HEK293T (cell line): ENCODE data around the gene SLC10A2.

ENCODE experiments used
- CTCF ChIA-PET: fragments of 350-600 bp; formaldehyde crosslinking; extraction: SDS; loops from one replicate; lab custom pipeline; 2021; ENCODE audit warnings: antibody characterized with exemption, inconsistent platforms; lab: Yijun Ruan, JAX
- POLR2A ChIA-PET: fragments of 350-600 bp; formaldehyde crosslinking; extraction: SDS; loops from one replicate; lab custom pipeline; 2020; ENCODE audit warnings: antibody characterized with exemption, inconsistent platforms; lab: Yijun Ruan, JAX
- DNase-seq: peaks from one replicate; pipeline ENCODE4 v3.0.0; 2012; ENCODE audit warnings: mixed read lengths; ENCODE audit errors: extremely low spot score
- ARNT ChIP-seq: fragments of 450-650 bp; IDR thresholded peaks from 2 replicates; pipeline ENCODE4 v1.6.1; 2017; ENCODE audit warnings: mild to moderate bottlenecking
- BHLHE40 ChIP-seq: fragments of 450-650 bp; IDR thresholded peaks from 2 replicates; pipeline ENCODE4 v1.6.1; 2016; ENCODE audit warnings: mild to moderate bottlenecking, moderate library complexity, borderline replicate concordance
- CTBP1 ChIP-seq: fragments of 450-650 bp; IDR thresholded peaks from 2 replicates; pipeline ENCODE4 v1.6.1; 2016; ENCODE audit warnings: borderline replicate concordance
- ELF4 ChIP-seq: fragments of 450-650 bp; IDR thresholded peaks from 2 replicates; pipeline ENCODE4 v1.6.1; 2017; ENCODE audit warnings: antibody characterized with exemption
- FOXA1 ChIP-seq: fragments of 450-650 bp; IDR thresholded peaks from 2 replicates; pipeline ENCODE4 v1.6.1; 2016; ENCODE audit warnings: mild to moderate bottlenecking
- FOXK2 ChIP-seq: fragments of 450-650 bp; IDR thresholded peaks from 2 replicates; pipeline ENCODE4 v1.6.1; 2016; ENCODE audit warnings: mild to moderate bottlenecking
- FOXM1 ChIP-seq: fragments of 450-650 bp; IDR thresholded peaks from 2 replicates; pipeline ENCODE4 v1.6.1; 2017; ENCODE audit warnings: mild to moderate bottlenecking, borderline replicate concordance
- HDGF ChIP-seq: fragments of 450-650 bp; IDR thresholded peaks from 2 replicates; pipeline ENCODE4 v1.6.1; 2017; ENCODE audit warnings: antibody characterized with exemption, borderline replicate concordance
- L3MBTL2 ChIP-seq: fragments of 450-650 bp; conservative IDR thresholded peaks from 2 replicates; pipeline ENCODE4 v1.6.1; 2016; ENCODE audit warnings: mild to moderate bottlenecking
- LEF1 ChIP-seq: fragments of 450-650 bp; IDR thresholded peaks from 2 replicates; pipeline ENCODE4 v1.6.1; 2017; ENCODE audit warnings: mild to moderate bottlenecking, borderline replicate concordance
- NFRKB ChIP-seq: fragments of 450-650 bp; IDR thresholded peaks from 2 replicates; pipeline ENCODE4 v1.6.1; 2016; ENCODE audit warnings: mild to moderate bottlenecking, moderate library complexity
- PKNOX1 ChIP-seq: fragments of 450-650 bp; IDR thresholded peaks from 2 replicates; pipeline ENCODE4 v1.6.1; 2016
- SP1 ChIP-seq: fragments of 450-650 bp; IDR thresholded peaks from 2 replicates; pipeline ENCODE4 v1.6.1; 2017
- SUZ12 ChIP-seq: fragments of 450-650 bp; IDR thresholded peaks from 2 replicates; pipeline ENCODE4 v1.6.1; 2016; ENCODE audit warnings: mild to moderate bottlenecking
- TARDBP ChIP-seq: fragments of 450-650 bp; IDR thresholded peaks from 2 replicates; pipeline ENCODE4 v1.6.1; 2016
- ZNF384 ChIP-seq: fragments of 450-650 bp; IDR thresholded peaks from 2 replicates; pipeline ENCODE4 v1.6.1; 2016

SLC10A2 gene

GRCh38 chr13:103003631-103004030 lies 62.6 kb downstream of the SLC10A2 start:
- ChIA-PET POLR2A (no interaction called here), CTCF (no interaction called here)
- TF ChIP-seq FOXA1 (no peak), HDGF (no peak), NFRKB (no peak), PKNOX1 (no peak), CTBP1 (no peak), FOXK2 (no peak), SP1 (no peak), SUZ12 (no peak), LEF1 (no peak), TARDBP (no peak), ELF4 (no peak), L3MBTL2 (no peak)
- no peak for DNase-seq

GRCh38 chr13:103002279-103002678 lies 63.9 kb downstream of the SLC10A2 start:
- TF ChIP-seq ZNF384, result no peak
- no peak for TF ChIP-seq SUZ12
- no peak for TF ChIP-seq LEF1
- no peak for TF ChIP-seq ELF4
- TF ChIP-seq L3MBTL2, result no peak
- TF ChIP-seq SP1, result no peak
- TF ChIP-seq FOXA1, result no peak
- TF ChIP-seq TARDBP, result no peak
- TF ChIP-seq PKNOX1, result no peak
- TF ChIP-seq ARNT, result no peak
- TF ChIP-seq NFRKB, result no peak
- no peak for TF ChIP-seq HDGF
- no peak for TF ChIP-seq BHLHE40
- TF ChIP-seq FOXK2, result no peak
- TF ChIP-seq CTBP1, result no peak
- no peak for TF ChIP-seq FOXM1
- CTCF ChIA-PET, result no interaction called here
- DNase-seq, result no peak
- POLR2A ChIA-PET, result no interaction called here

GRCh38 chr13:103000157-103000556 lies 66.1 kb downstream of the SLC10A2 start:
- ChIA-PET POLR2A (no interaction called here), CTCF (no interaction called here)
- TF ChIP-seq BHLHE40, result no peak
- TF ChIP-seq FOXM1, result no peak
- no peak for TF ChIP-seq FOXK2
- TF ChIP-seq L3MBTL2, result no peak
- no peak for TF ChIP-seq TARDBP
- TF ChIP-seq FOXA1, result no peak
- no peak for TF ChIP-seq ELF4
- TF ChIP-seq PKNOX1, result no peak
- TF ChIP-seq ARNT, result no peak
- no peak for TF ChIP-seq SP1
- no peak for TF ChIP-seq CTBP1
- no peak for TF ChIP-seq ZNF384
- TF ChIP-seq LEF1, result no peak
- TF ChIP-seq NFRKB, result no peak
- no peak for TF ChIP-seq SUZ12
- no peak for TF ChIP-seq HDGF
- no peak for DNase-seq

GRCh38 chr13:102999499-102999898 lies 66.7 kb downstream of the SLC10A2 start:
- POLR2A ChIA-PET, result no interaction called here
- TF ChIP-seq FOXK2 (no peak), L3MBTL2 (no peak), FOXM1 (no peak), SP1 (no peak), CTBP1 (no peak), NFRKB (no peak), TARDBP (no peak), LEF1 (no peak), PKNOX1 (no peak), ARNT (no peak)
- CTCF ChIA-PET, result no interaction called here

More at GRCh38 chr13:102999499-102999898, 66.7 kb downstream of the SLC10A2 start:
- no peak for DNase-seq
